ENCODE measurements around the gene PNPLA2. TPM values are rescaled to one million over a fixed set of nuclear protein-coding genes. Genes with fewer than 3 reads are reported as not detected.

The PNPLA2 gene
- total RNA-seq, 6 experiments from 2014 or later: 33.2 to 97.1 (median 69.6) TPM

GRCh38 chr11:792873-793272, 25.8 kb upstream of the PNPLA2 start:
- Histone ChIP-seq H3K9me3 (no peaks in the 10 kb centered on the region), H3K27ac (no peak overlapping the region), H3K4me1 (peaks cover 0 to 28% (median 11%) of the 10 kb centered on the region in 4 donors), H3K36me3 (peaks cover 0 to 5% (median 0%) of the 10 kb centered on the region in 4 donors), H3K27me3 (no peaks in the 10 kb centered on the region), H3K4me3 (no peak overlapping the region)
- no peak for TF ChIP-seq CTCF (IDR thresholded peaks at IDR 0.05)
- TF ChIP-seq POLR2A (IDR thresholded peaks at IDR 0.05): no peak
- DNase-seq: no peak
- 100% methylated on average over 3 of the region's 13 CpGs for WGBS (ENCODE audit: insufficient coverage, low coverage, low lambda C conversion rate, missing lambda C conversion rate)
- no peak for ATAC-seq
- intact Hi-C loops (cut with DNase I): no loop called here

GRCh38 chr11:793556-793955, 25.2 kb upstream of the PNPLA2 start:
- WGBS (ENCODE audit: insufficient coverage, low coverage, low lambda C conversion rate, missing lambda C conversion rate): 70% methylated on average over 2 of the region's 7 CpGs
- Histone ChIP-seq H3K4me3 (no peak overlapping the region), H3K36me3 (peaks cover 0 to 5% (median 0%) of the 10 kb centered on the region in 4 donors), H3K27ac (no peak overlapping the region), H3K4me1 (peaks cover 0 to 32% (median 11%) of the 10 kb centered on the region in 4 donors), H3K27me3 (no peaks in the 10 kb centered on the region), H3K9me3 (no peaks in the 10 kb centered on the region)
- no peak for ATAC-seq
- intact Hi-C loops (cut with DNase I): no loop called here
- TF ChIP-seq POLR2A (IDR thresholded peaks at IDR 0.05): no peak
- TF ChIP-seq CTCF (IDR thresholded peaks at IDR 0.05): no peak
- DNase-seq: peak in 1 of 3 donors; percentile 31

GRCh38 chr11:794013-794765, 24.5 kb upstream of the PNPLA2 start:
- Histone ChIP-seq H3K27ac (no peak overlapping the region), H3K4me3 (peak overlapping the region in 1 of 3 donors; percentile 73)

More at GRCh38 chr11:794013-794765, 24.5 kb upstream of the PNPLA2 start:
- H3K9me3 ChIP-seq: no peaks in the 10 kb centered on the region
- TF ChIP-seq CTCF (IDR thresholded peaks at IDR 0.05) (no peak), POLR2A (IDR thresholded peaks at IDR 0.05) (no peak)
- intact Hi-C loops (cut with DNase I): no loop called here
- H3K36me3 ChIP-seq: peaks cover 0 to 5% (median 0%) of the 10 kb centered on the region in 4 donors
- H3K27me3 ChIP-seq: no peaks in the 10 kb centered on the region
- 67% methylated on average over 3 of the region's 31 CpGs for WGBS (ENCODE audit: insufficient coverage, low coverage, low lambda C conversion rate, missing lambda C conversion rate)
- ATAC-seq (no peak), DNase-seq (peak in 1 of 3 donors; percentile 28)
- H3K4me1 ChIP-seq: peaks cover 0 to 34% (median 11%) of the 10 kb centered on the region in 4 donors
